Left cardiac atrium (tissue), 4 donors: ENCODE data around the gene POLD2. TPM values are rescaled to one million over a fixed set of nuclear protein-coding genes. Genes with fewer than 3 reads are reported as not detected.

ENCODE experiments used
- ATAC-seq, 2 donors: fragments of 200-7000 bp; cut with Tn5 transposase; one replicate each; pipeline ENCODE4 v1.9.1; 2020; ENCODE audit warnings: mild to moderate bottlenecking in 2 of 2, moderate library complexity in 2 of 2
- DNase-seq: peaks from one replicate; pipeline ENCODE4 v3.0.0-alpha.2; 2020
- intact Hi-C, 2 donors: fragments of 100-400 bp; cut with DNase I; formaldehyde crosslinking; loops; one replicate each; pipeline versions ENCODE4 v1.14.1 to v1.15.1; 2022 to 2023
- total RNA-seq, 2 donors: library from RNA; stranded (reverse); fragmentation: NEBNext Ultra II Directional; extraction: Animal tissue kit (Norgen Biotek cat#: 25700); gene quantifications; one replicate each; pipeline ENCODE4 v1.2.1, GENCODE V29; 2021
- donor health status: DM: no; HTN: yes; CAD: no.
- donor health status: DM: no; HTN: yes; CAD: no; lungs with severe emphysema.
- donor health status: DM: yes; HTN: yes; CAD: no.
- donor health status: Dilated cardiomyopathy.

The POLD2 gene
- total RNA-seq, 2 donors from 2014 or later = 95.8 to 98.9 TPM

- intact Hi-C loops = no loop called here
- DNase-seq = no peak
- no peak for ATAC-seq
Observed at GRCh38 chr7:44096326-44096881, 26.9 kb downstream of the POLD2 start.

GRCh38 chr7:44095781-44096180 is 27.6 kb downstream of the POLD2 start:
- no peak for DNase-seq
- ATAC-seq = no peak
- intact Hi-C loops = no loop called here

GRCh38 chr7:44094883-44095592 is 28.3 kb downstream of the POLD2 start:
- ATAC-seq (no peak), DNase-seq (no peak)
- intact Hi-C loops = no loop called here

- ATAC-seq = no peak
- no peak for DNase-seq
- intact Hi-C loops = no loop called here
Observed at GRCh38 chr7:44094365-44094764, 29.0 kb downstream of the POLD2 start.

GRCh38 chr7:44093102-44093641 is 30.2 kb downstream of the POLD2 start:
- DNase-seq = no peak
- intact Hi-C loops = no loop called here
- no peak for ATAC-seq

GRCh38 chr7:44087911-44088838 is 35.2 kb downstream of the POLD2 start:
- ATAC-seq = peak; percentile 80 to 82
- DNase-seq = peak; percentile 79
- intact Hi-C loops = no loop called here

- DNase-seq = no peak
- intact Hi-C loops = no loop called here
- ATAC-seq = no peak
Observed at GRCh38 chr7:44086627-44087026, 36.7 kb downstream of the POLD2 start.

GRCh38 chr7:44085546-44085945 is 37.8 kb downstream of the POLD2 start:
- DNase-seq (no peak), ATAC-seq (no peak)
- intact Hi-C loops = no loop called here

- intact Hi-C loops = loop anchor here in 1 of 2 donors (5.0 kb wide), 1 partner anchor 38 kb away; the partner anchor contains the start of gene POLD2
- no peak for DNase-seq
- no peak for ATAC-seq
Observed at GRCh38 chr7:44084701-44085100, 38.6 kb downstream of the POLD2 start.

GRCh38 chr7:44083796-44084195 is 39.6 kb downstream of the POLD2 start:
- intact Hi-C loops = loop anchor here in 1 of 2 donors (5.0 kb wide), 1 partner anchor 39 kb away; the partner anchor contains the start of gene POLD2
- no peak for DNase-seq
- ATAC-seq = no peak

- peak; percentile 94 to 97 for ATAC-seq
- intact Hi-C loops = loop anchor here in 1 of 2 donors (5.0 kb wide), 1 partner anchor 40 kb away; the partner anchor contains the start of gene POLD2
- peak; percentile 100 for DNase-seq
Observed at GRCh38 chr7:44082541-44083207, 40.7 kb downstream of the POLD2 start.

GRCh38 chr7:44081266-44081748 is 42.0 kb downstream of the POLD2 start:
- intact Hi-C loops = loop anchor here in 1 of 2 donors (5.0 kb wide), 1 partner anchor 41 kb away; the partner anchor contains the start of gene POLD2
- ATAC-seq = no peak
- DNase-seq = no peak

GRCh38 chr7:44080686-44081265 is 42.6 kb downstream of the POLD2 start:
- intact Hi-C loops = loop anchor here in 1 of 2 donors (5.0 kb wide), 1 partner anchor 42 kb away; the partner anchor contains the start of gene POLD2
- DNase-seq (peak; percentile 22), ATAC-seq (no peak)

GRCh38 chr7:44080118-44080517 is 43.2 kb downstream of the POLD2 start:
- DNase-seq = peak; percentile 25
- intact Hi-C loops = loop anchor here in 1 of 2 donors (5.0 kb wide), 1 partner anchor 42 kb away; the partner anchor contains the start of gene POLD2
- no peak for ATAC-seq

- ATAC-seq (no peak), DNase-seq (peak; percentile 17)
- intact Hi-C loops = loop anchor here (5.0 kb wide), 2 partner anchors 43 to 63 kb away; partner anchors contain the start of genes POLD2 (in 2 of the 2) and MYL7 (in 1 of the 2)
Observed at GRCh38 chr7:44079331-44080021, 43.9 kb downstream of the POLD2 start.

GRCh38 chr7:44078521-44078920 is 44.8 kb downstream of the POLD2 start:
- no peak for ATAC-seq
- intact Hi-C loops = loop anchor here in 1 of 2 donors (5.0 kb wide), 2 partner anchors 44 to 64 kb away; partner anchors contain the start of genes MYL7 and POLD2
- DNase-seq = peak; percentile 10

- DNase-seq (peak; percentile 58), ATAC-seq (peak in 1 of 2 donors; percentile 17)
- intact Hi-C loops = loop anchor here in 1 of 2 donors (5.0 kb wide), 2 partner anchors 45 to 65 kb away; partner anchors contain the start of genes MYL7 and POLD2
Observed at GRCh38 chr7:44077681-44078091, 45.7 kb downstream of the POLD2 start.
